Prostate gland (tissue), 2 donors: ENCODE results near the gene SFI1. TPM values are rescaled to one million over a fixed set of nuclear protein-coding genes. Genes with fewer than 3 reads are reported as not detected.
"Not testable (repeated sequence)": the region's sequence is repeated elsewhere in the genome, so short reads cannot be mapped to it uniquely, and the experiment has no call there.

ENCODE experiments used
- DNase-seq: peaks from one replicate; pipeline ENCODE4 v3.0.0-alpha.2; 2019; ENCODE audit warnings: low spot score
- H3K27ac ChIP-seq, 2 donors: fragments of 200-600 bp; sonication (generic); 2 replicates each; pipeline ENCODE4 v1.5.1; 2017 to 2019
- H3K27me3 ChIP-seq: fragments of 200-600 bp; sonication (generic); replicated peaks from 2 replicates; pipeline ENCODE4 v1.5.1; 2019; ENCODE audit not compliant: insufficient read depth
- H3K36me3 ChIP-seq, 2 donors: fragments of 200-600 bp; sonication (generic); 1 replicate in 1 of 2; 2 replicates in 1 of 2; pipeline versions ENCODE4 v1.5.1 to v1.8.1; 2017 to 2019
- H3K4me1 ChIP-seq: fragments of 200-600 bp; sonication (generic); replicated peaks from 2 replicates; pipeline ENCODE4 v1.5.1; 2019
- H3K4me3 ChIP-seq, 2 donors: fragments of 200-600 bp; sonication (generic); 2 replicates each; pipeline ENCODE4 v1.5.1; 2017 to 2019
- H3K9me3 ChIP-seq: fragments of 200-600 bp; sonication (generic); 2 replicates; pipeline ENCODE4 v1.5.1; 2017
- POLR2A ChIP-seq: fragments of 450-650 bp; IDR thresholded peaks from one replicate; pipeline ENCODE4 v1.6.1; 2016; ENCODE audit warnings: antibody characterized with exemption, mild to moderate bottlenecking
- POLR2AphosphoS5 ChIP-seq: sonication (generic); formaldehyde crosslinking; IDR thresholded peaks from one replicate; pipeline ENCODE4 v1.6.1; 2017; ENCODE audit warnings: antibody characterized with exemption
- WGBS: methylation state at CpG from one replicate; pipeline ENCODE4 v1.1.5; 2018; 5-methylcytosine and 5-hydroxymethylcytosine counted together
- intact Hi-C: fragments of 100-400 bp; cut with DNase I; formaldehyde crosslinking; loops from one replicate; pipeline ENCODE4 v1.14.2; 2022
- total RNA-seq, 2 donors: library from RNA; depleted of rRNA; stranded (reverse); fragments of >200 nt; gene quantifications; one replicate each; pipeline ENCODE4 v1.1.0, GENCODE V29; 2016
- TF ChIP-seq, protein P1 (sequence below), 4 experiments: fragments of 200-600 bp in 2 of 4; fragments of 450-650 bp in 2 of 4; sonication (generic) in 2 of 4; IDR thresholded peaks; 1 replicate in 3 of 4; 2 replicates in 1 of 4; pipeline ENCODE4 v1.5.1; 2016 to 2019; ENCODE audit warnings: antibody characterized with exemption in 4 of 4, mild to moderate bottlenecking in 2 of 4, moderate library complexity in 2 of 4

The SFI1 gene
- total RNA-seq, 2 donors from 2014 or later: 21.5 to 68.8 TPM

- H3K36me3 ChIP-seq: no peaks in the 10 kb centered on the region
- H3K4me3 ChIP-seq: no peak overlapping the region
- 90% methylated on average over 2 of the region's 2 CpGs for WGBS
- TF ChIP-seq POLR2AphosphoS5: no peak
- TF ChIP-seq, protein P1, sequence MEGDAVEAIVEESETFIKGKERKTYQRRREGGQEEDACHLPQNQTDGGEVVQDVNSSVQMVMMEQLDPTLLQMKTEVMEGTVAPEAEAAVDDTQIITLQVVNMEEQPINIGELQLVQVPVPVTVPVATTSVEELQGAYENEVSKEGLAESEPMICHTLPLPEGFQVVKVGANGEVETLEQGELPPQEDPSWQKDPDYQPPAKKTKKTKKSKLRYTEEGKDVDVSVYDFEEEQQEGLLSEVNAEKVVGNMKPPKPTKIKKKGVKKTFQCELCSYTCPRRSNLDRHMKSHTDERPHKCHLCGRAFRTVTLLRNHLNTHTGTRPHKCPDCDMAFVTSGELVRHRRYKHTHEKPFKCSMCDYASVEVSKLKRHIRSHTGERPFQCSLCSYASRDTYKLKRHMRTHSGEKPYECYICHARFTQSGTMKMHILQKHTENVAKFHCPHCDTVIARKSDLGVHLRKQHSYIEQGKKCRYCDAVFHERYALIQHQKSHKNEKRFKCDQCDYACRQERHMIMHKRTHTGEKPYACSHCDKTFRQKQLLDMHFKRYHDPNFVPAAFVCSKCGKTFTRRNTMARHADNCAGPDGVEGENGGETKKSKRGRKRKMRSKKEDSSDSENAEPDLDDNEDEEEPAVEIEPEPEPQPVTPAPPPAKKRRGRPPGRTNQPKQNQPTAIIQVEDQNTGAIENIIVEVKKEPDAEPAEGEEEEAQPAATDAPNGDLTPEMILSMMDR (IDR thresholded peaks at IDR 0.05): no peak
- TF ChIP-seq POLR2A: no peak
- H3K9me3 ChIP-seq: no peaks in the 10 kb centered on the region
- H3K4me1 ChIP-seq: no peaks in the 10 kb centered on the region
- DNase-seq: no peak
- intact Hi-C loops: no loop called here
- H3K27ac ChIP-seq: no peak overlapping the region
- no peaks in the 10 kb centered on the region for H3K27me3 ChIP-seq
These were observed 5.4 kb downstream of the SFI1 start for GRCh38 chr22:31501738-31502137.

GRCh38 chr22:31503211-31503964 lies 7.1 kb downstream of the SFI1 start:
- Histone ChIP-seq H3K27ac (no peak overlapping the region), H3K27me3 (no peaks in the 10 kb centered on the region), H3K4me3 (no peak overlapping the region), H3K4me1 (no peaks in the 10 kb centered on the region), H3K9me3 (no peaks in the 10 kb centered on the region), H3K36me3 (no peaks in the 10 kb centered on the region)
- WGBS: 57% methylated on average over 14 of the region's 14 CpGs
- no peak for DNase-seq
- intact Hi-C loops: no loop called here
- TF ChIP-seq, protein P1 (IDR thresholded peaks at IDR 0.05): no peak
- TF ChIP-seq POLR2A (no peak), POLR2AphosphoS5 (peak; percentile 16)

DNA sequence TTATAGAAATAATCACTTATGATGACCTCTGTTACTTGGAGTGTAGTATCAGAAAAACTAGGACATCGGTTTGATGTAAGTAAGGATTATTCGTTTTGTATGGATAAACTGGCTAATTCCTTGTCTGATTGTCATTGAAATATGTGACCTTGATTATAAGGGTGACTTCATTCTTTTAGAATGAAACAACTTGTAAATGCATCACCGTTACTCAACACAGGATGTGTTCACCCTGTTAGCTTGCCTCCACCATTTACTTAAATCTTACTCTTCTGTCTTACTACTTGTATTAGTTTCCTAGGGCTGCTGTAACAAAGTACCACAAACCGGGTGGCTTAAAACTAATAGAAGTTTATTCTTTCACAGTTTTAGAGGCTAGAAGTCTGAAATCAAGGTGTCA lies 7.9 kb downstream of the SFI1 start:
- no peak for DNase-seq
- Histone ChIP-seq H3K27ac (no peak overlapping the region), H3K27me3 (no peaks in the 10 kb centered on the region), H3K4me1 (no peaks in the 10 kb centered on the region), H3K9me3 (no peaks in the 10 kb centered on the region), H3K36me3 (no peaks in the 10 kb centered on the region), H3K4me3 (no peak overlapping the region)
- intact Hi-C loops: no loop called here
- WGBS: 89% methylated on average over 4 of the region's 4 CpGs
- TF ChIP-seq, protein P1 (IDR thresholded peaks at IDR 0.05): no peak
- TF ChIP-seq POLR2A (no peak), POLR2AphosphoS5 (no peak)

- H3K27me3 ChIP-seq, intact Hi-C loops: not testable (repeated sequence)
These were observed 11.2 kb downstream of the SFI1 start for GRCh38 chr22:31507517-31507916.

GRCh38 chr22:31508536-31508935 lies 12.2 kb downstream of the SFI1 start:
- H3K36me3 ChIP-seq: no peaks in the 10 kb centered on the region
- H3K4me1 ChIP-seq: no peaks in the 10 kb centered on the region
- H3K27me3 ChIP-seq: no peaks in the 10 kb centered on the region
- DNase-seq: no peak
- no peaks in the 10 kb centered on the region for H3K9me3 ChIP-seq
- 93% methylated on average over 4 of the region's 4 CpGs for whole genome bisulfite sequencing
- intact Hi-C loops: no loop called here
- H3K27ac ChIP-seq: no peak overlapping the region
- TF ChIP-seq, protein P1 (IDR thresholded peaks at IDR 0.05): no peak
- TF ChIP-seq POLR2AphosphoS5 (no peak), POLR2A (no peak)
- no peak overlapping the region for H3K4me3 ChIP-seq

More at GRCh38 chr22:31507517-31507916, 11.2 kb downstream of the SFI1 start:
- not testable (repeated sequence) for DNase-seq, H3K9me3 ChIP-seq, H3K27ac ChIP-seq, H3K4me1 ChIP-seq, H3K36me3 ChIP-seq, H3K4me3 ChIP-seq
